SK-N-MC (cell line): ENCODE data around the gene ABLIM1.

Source experiments
- DNase-seq: peaks from one replicate; pipeline ENCODE4 v3.0.0-alpha.2; 2011; ENCODE audit warnings: low read depth, low spot score
- H3K27ac ChIP-seq: fragments of 200-600 bp; sonication (generic); 2 replicates; pipeline ENCODE4 v1.5.1; 2016; ENCODE audit warnings: mixed run types
- H3K36me3 ChIP-seq: fragments of 200-600 bp; sonication (generic); 2 replicates; pipeline ENCODE4 v1.6.1; 2017; ENCODE audit warnings: antibody characterized with exemption, low read length, mixed read lengths; ENCODE audit not compliant: insufficient read depth
- H3K4me3 ChIP-seq: fragments of 200-600 bp; sonication (generic); 2 replicates; pipeline ENCODE4 v1.5.1; 2016
- H3K9ac ChIP-seq: fragments of 200-600 bp; sonication (generic); 2 replicates; pipeline ENCODE4 v1.8.0; 2017; ENCODE audit warnings: mixed run types, mixed read lengths; ENCODE audit not compliant: insufficient read length
- H3K9me3 ChIP-seq: fragments of 200-600 bp; sonication (generic); 2 replicates; pipeline ENCODE4 v1.6.1; 2017; ENCODE audit warnings: low read depth, mild to moderate bottlenecking, antibody characterized with exemption, low read length, moderate library complexity, mixed read lengths
- EZH2 ChIP-seq: fragments of 200-600 bp; sonication (generic); IDR thresholded peaks from one replicate; pipeline ENCODE4 v1.6.1; 2017; ENCODE audit warnings: antibody characterized with exemption
- FOXP2 ChIP-seq: optimal IDR thresholded peaks from 2 replicates; pipeline ENCODE3; 2011; ENCODE audit warnings: mild to moderate bottlenecking, moderate library complexity; ENCODE audit not compliant: insufficient read depth; ENCODE audit errors: extremely low read length, control extremely low read depth
- POLR2AphosphoS5 ChIP-seq: IDR thresholded peaks from 2 replicates; pipeline ENCODE4 v1.6.1; 2012; ENCODE audit warnings: mild to moderate bottlenecking, low read depth, low read length, borderline replicate concordance

ABLIM1 gene

DNA sequence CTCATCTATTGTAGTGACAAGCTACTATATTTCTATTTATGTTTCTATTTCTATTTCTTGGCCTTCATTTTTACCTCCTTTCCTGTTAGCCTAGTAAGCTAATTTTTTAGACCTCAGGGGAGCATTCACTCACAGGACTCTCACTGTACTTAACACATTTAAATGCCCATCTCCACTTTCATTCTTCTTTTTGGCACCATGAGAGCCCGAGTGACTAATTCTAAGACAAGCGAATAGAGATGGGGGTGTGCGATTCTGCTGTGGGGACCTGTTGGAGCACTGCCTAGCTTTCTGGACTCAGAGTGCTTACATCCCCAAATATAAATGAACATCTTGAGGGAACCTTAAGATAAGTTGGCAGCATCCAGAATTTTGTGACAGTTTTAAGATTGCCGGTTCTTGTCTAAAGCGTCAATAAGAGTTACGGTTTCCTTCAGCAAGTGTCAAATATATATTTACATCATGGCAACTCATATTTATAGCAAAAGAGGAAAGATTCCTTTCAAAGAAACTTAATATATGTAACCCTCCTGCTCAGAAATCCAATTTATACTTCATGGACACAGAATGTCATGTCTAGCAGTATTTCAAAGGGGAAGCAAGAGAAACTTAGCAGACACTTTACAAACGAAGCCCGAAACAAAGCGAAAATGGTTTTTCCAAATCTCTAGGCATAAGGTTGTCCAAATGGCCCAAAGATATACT lies 199.7 kb downstream of the ABLIM1 start:
- Histone ChIP-seq H3K27ac (no peak overlapping the region), H3K9me3 (no peaks in the 10 kb centered on the region), H3K9ac (no peak overlapping the region), H3K4me3 (no peak overlapping the region), H3K36me3 (no peaks in the 10 kb centered on the region)
- no peak for DNase-seq
- TF ChIP-seq FOXP2 (no peak), POLR2AphosphoS5 (no peak), EZH2 (no peak)

DNA sequence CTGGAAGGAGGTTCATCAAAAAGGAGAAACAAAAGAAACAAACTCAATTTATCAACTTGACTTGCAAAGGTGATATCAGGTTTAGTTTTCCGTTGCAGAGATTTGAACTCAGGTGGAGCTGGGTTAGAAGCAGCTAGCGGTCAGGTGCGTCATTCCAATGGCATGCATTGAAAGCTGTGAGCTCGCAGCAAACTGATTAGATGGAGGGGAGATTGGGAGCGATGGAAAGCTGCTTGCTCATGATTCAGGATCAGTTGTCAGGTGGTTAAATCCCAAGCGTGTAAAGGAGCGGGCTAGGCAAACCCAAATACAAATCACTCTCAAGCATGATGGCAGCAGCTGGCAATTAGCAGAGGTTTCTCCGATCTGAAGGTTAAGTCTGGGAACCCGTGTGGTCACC lies 204.5 kb downstream of the ABLIM1 start:
- H3K27ac ChIP-seq, result no peak overlapping the region
- no peak overlapping the region for H3K9ac ChIP-seq
- no peaks in the 10 kb centered on the region for H3K36me3 ChIP-seq
- TF ChIP-seq FOXP2 (no peak), EZH2 (no peak), POLR2AphosphoS5 (no peak)
- no peaks in the 10 kb centered on the region for H3K9me3 ChIP-seq
- no peak overlapping the region for H3K4me3 ChIP-seq
- DNase-seq, result no peak

DNA sequence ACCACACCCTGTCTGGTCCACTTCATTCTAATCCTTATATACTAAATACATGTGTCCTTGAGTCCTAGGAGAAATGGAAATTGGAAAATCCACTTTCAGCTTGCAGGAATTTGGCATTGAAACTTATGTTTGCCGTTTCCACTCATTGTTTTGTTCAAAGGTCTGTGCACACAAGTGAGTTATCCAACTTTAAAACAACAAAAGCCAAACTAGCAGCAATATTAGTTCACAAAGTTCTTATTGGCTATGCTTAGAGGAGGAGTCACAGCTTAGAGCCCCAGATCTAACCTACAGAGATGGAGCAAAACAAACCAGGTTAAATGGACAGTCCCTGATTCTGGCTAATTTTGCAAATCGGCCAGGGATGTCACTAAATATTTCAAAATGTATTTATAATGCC lies 209.2 kb downstream of the ABLIM1 start:
- Histone ChIP-seq H3K36me3 (no peaks in the 10 kb centered on the region), H3K9ac (no peak overlapping the region), H3K4me3 (no peak overlapping the region), H3K9me3 (no peaks in the 10 kb centered on the region), H3K27ac (no peak overlapping the region)
- TF ChIP-seq FOXP2 (no peak), POLR2AphosphoS5 (no peak), EZH2 (no peak)
- DNase-seq, result no peak

DNA sequence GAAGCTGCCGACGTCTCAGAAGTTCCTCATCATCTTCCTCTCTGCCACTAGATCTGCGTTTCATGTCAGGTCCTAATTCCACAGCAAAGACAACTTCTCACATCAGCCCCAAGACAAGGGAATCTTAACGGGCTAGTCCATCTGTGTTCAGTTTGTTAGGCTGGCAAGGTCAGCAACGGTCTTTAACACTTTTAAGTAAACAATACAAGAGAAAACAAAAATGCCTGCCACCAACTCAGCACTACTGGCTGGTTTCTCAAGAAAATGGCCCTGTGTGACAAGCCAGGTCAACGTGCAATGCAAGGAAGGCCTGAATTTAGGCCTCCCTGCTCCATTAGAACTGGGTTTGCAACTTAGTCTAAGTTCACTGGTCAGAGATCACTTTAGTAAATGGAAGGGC lies 212.7 kb downstream of the ABLIM1 start:
- TF ChIP-seq EZH2 (no peak), FOXP2 (no peak), POLR2AphosphoS5 (no peak)
- DNase-seq, result no peak
- no peaks in the 10 kb centered on the region for H3K36me3 ChIP-seq
- H3K9ac ChIP-seq, result no peak overlapping the region
- H3K27ac ChIP-seq, result no peak overlapping the region
- no peaks in the 10 kb centered on the region for H3K9me3 ChIP-seq
- H3K4me3 ChIP-seq, result no peak overlapping the region

DNA sequence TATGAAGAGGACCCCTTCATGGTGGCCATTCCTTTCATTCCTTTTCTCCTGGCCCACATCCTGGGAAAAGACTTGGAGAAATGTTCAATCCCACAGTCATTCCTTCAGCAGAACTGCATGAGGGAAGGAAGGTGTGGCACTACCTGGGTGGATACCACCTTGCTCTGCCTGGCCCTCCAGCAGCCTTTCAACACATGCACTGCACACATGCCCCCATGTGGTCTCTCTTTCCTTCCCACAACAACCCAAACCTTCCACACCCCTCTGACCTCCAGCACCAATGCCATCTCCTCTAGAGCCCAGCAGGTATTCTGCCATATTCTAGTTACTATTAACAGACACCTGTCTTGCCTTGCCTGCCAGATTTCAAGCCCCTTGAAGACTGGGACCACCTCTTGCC lies 213.3 kb downstream of the ABLIM1 start:
- no peaks in the 10 kb centered on the region; the same call in 1 of the 2 replicates for H3K36me3 ChIP-seq
- TF ChIP-seq FOXP2, result no peak
- no peak for TF ChIP-seq EZH2
- no peak for TF ChIP-seq POLR2AphosphoS5

DNA sequence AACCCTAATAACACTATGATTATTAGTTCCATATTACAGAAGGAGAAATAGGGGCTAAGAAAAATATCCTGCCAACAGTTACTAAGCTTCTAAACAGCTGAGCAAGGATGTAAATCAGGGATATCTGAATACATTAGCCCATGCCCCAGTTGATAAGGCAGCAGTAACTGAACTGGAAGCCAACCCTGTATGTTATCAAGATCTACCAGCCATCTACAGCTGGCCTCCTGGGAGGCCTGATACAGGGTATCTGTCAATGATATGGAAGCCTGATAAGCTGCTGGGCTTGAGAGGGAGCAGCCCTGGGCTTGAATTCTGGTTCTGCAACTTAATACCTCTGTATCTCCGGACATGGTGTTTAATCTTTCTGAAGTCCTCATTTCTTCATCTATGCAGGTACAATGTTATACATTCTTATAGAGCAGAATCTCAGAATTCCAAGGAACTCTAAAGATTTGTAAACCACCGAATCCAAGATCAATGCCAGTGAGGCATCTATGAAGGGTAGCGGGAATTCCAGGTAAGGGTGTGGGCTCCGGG lies 215.9 kb downstream of the ABLIM1 start:
- Histone ChIP-seq H3K27ac (no peak overlapping the region), H3K9me3 (no peaks in the 10 kb centered on the region), H3K36me3 (no peaks in the 10 kb centered on the region; the same call in 1 of the 2 replicates), H3K4me3 (no peak overlapping the region), H3K9ac (no peak overlapping the region)
- DNase-seq, result no peak
- TF ChIP-seq EZH2 (no peak), POLR2AphosphoS5 (no peak)

More for the DNA sequence above, 213.3 kb downstream of the ABLIM1 start:
- no peaks in the 10 kb centered on the region for H3K9me3 ChIP-seq
- H3K27ac ChIP-seq, result no peak overlapping the region
- DNase-seq, result no peak
- no peak overlapping the region for H3K4me3 ChIP-seq
- H3K9ac ChIP-seq, result no peak overlapping the region

DNA sequence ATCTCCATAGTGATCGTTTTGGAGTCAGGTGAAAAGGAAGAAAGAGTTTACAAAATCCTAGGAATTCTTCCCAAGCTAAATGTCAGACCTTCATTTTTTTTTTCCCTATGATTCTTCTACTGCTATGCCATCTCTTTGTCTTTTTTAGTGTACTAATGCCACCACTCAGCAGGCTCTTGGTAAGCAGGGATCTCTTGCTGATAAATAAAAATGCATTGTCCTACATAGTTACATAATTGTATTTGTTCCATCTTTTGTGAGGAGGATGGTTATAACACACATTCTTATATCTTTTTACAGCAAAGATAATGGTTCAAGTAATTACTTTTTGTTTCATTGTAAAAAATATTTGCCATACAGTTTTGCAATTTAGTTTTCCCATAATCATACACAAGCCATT lies 217.0 kb downstream of the ABLIM1 start:
- no peak overlapping the region for H3K4me3 ChIP-seq
- no peak for DNase-seq
- no peak for TF ChIP-seq FOXP2
- TF ChIP-seq EZH2, result no peak
- no peak for TF ChIP-seq POLR2AphosphoS5
- H3K9me3 ChIP-seq, result no peaks in the 10 kb centered on the region
- no peak overlapping the region for H3K9ac ChIP-seq
- no peaks in the 10 kb centered on the region; the same call in 1 of the 2 replicates for H3K36me3 ChIP-seq
- H3K27ac ChIP-seq, result no peak overlapping the region

DNA sequence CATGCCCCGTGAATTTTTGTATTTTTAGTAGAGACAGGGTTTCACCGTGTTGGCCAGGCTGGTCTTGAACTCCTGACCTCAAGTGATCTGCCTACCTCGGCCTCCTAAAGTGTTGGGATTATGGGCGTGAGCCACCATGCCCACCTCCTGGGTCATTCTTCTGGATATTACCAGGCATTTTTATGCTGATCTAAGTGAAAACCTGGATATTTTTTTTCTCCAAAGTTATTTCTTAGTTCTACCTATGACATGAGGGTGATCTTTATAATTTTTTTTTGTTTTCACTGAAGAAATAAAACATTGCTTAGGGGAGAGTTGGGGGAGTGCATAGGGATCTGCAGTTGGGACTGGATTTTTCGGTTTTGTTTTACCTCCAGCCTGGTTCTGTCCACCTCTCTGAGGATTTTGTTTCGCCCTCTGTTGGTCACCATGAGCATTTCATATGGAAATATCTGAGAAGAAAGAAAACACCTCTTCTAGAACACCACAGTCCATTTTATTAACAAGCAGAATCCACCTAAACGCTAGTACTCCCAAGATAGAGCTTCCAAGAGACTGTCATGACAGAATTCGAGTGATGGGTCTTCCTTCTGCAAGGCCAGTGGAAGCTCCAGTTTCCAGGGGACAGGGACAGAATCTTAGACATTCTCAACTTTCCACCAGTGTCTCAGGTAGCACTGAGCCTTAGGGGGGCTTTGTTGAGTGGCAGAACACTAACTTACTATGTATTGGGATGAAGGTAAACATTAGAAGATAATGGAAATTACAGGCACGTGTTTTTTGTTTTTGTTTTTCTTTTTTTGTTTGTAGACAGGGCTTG lies 220.4 kb downstream of the ABLIM1 start:
- Histone ChIP-seq H3K36me3 (no peaks in the 10 kb centered on the region; the same call in 1 of the 2 replicates), H3K9me3 (no peaks in the 10 kb centered on the region), H3K9ac (no peak overlapping the region), H3K27ac (no peak overlapping the region), H3K4me3 (no peak overlapping the region)
- TF ChIP-seq POLR2AphosphoS5, result no peak
- DNase-seq, result no peak

DNA sequence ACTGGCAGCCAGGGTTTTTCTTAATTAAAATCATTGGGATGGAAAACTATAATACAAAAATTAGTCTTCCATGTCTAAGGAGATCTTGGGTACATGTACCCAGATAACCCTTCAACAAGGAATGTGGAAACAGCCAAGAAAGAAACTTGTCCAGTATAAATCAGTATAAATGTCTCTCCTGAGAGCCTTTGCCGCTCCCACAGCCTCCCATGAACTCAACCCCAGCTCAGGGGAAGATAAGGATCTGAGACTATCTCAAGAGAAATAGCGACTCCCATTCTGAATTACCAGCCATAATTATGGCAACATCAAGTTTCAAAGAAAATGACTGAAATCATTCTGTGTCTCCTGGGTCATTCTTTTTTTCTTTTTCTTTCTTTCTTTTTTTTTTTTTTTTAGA lies 221.1 kb downstream of the ABLIM1 start:
- Histone ChIP-seq H3K36me3 (no peaks in the 10 kb centered on the region; the same call in 1 of the 2 replicates), H3K27ac (no peak overlapping the region), H3K4me3 (no peak overlapping the region), H3K9ac (no peak overlapping the region), H3K9me3 (no peaks in the 10 kb centered on the region)
- DNase-seq, result no peak
- TF ChIP-seq EZH2, result no peak
- no peak for TF ChIP-seq FOXP2
- TF ChIP-seq POLR2AphosphoS5, result no peak
